GM12878 (cell line): Measurements from ENCODE around the gene MAML2. TPM values are rescaled to one million over a fixed set of nuclear protein-coding genes. Genes with fewer than 3 reads are reported as not detected.

Source experiments
- ATAC-seq: fragments of 200-7000 bp; cut with Tn5 transposase; 3 replicates; pipeline ENCODE4 v1.9.1; 2020; ENCODE audit warnings: mild to moderate bottlenecking, moderate library complexity
- BruUV-seq: library from RNA; stranded (reverse); fragments of 400-500 nt; replicated peaks from 2 replicates; lab custom pipeline; 2021; lab: Mats Ljungman, UMichigan
- CTCF ChIA-PET: fragments of 300-600 bp; sonication (Branson Sonifier 250); formaldehyde crosslinking; extraction: SDS; loops from one replicate; lab custom pipeline; 2021; ENCODE audit warnings: inconsistent platforms; lab: Yijun Ruan, JAX
- POLR2A ChIA-PET: fragments of 350-600 bp; formaldehyde crosslinking; extraction: SDS; loops from one replicate; lab custom pipeline; 2021; ENCODE audit warnings: inconsistent platforms; lab: Charles Lee
- RAD21 ChIA-PET: fragments of 300-600 bp; sonication (Branson Sonifier 250); formaldehyde crosslinking; loops from one replicate; lab custom pipeline; 2023; ENCODE audit warnings: antibody characterized with exemption; ENCODE audit not compliant: unreplicated experiment; lab: Charles Lee
- SMC1A ChIA-PET: fragments of 300-600 bp; sonication (Branson Sonifier 250); formaldehyde crosslinking; loops from one replicate; lab custom pipeline; 2023; ENCODE audit not compliant: unreplicated experiment, uncharacterized antibody; lab: Charles Lee
- DNase-seq: peaks from one replicate; pipeline ENCODE4 v3.0.0-alpha.2; 2011; ENCODE audit warnings: low read depth, low spot score
- FAIRE-seq: peaks from 3 replicates; lab custom pipeline; 2011; peaks lifted over from hg19 to GRCh38; lab: Jason Lieb, UNC
- H2AFZ ChIP-seq: 2 replicates; pipeline ENCODE4 v1.6.0; 2011; ENCODE audit warnings: low read depth, low read length, control low read depth; ENCODE audit not compliant: control insufficient read depth
- H3K27ac ChIP-seq: 2 replicates; pipeline ENCODE4 v1.5.1; 2011; ENCODE audit warnings: control low read depth; ENCODE audit not compliant: control insufficient read depth, insufficient read depth
- H3K27me3 ChIP-seq, 2 experiments: replicated peaks in 1 of 2; 2 replicates each; pipeline versions ENCODE4 v1.6.0 to v1.6.1; 2011; ENCODE audit warnings: low read length in 1 of 2; ENCODE audit not compliant: control insufficient read depth in 2 of 2, insufficient read depth in 2 of 2
- H3K36me3 ChIP-seq, 2 experiments: 2 replicates each; pipeline ENCODE4 v1.5.1; 2011; ENCODE audit warnings: low read length in 1 of 2; ENCODE audit not compliant: control insufficient read depth in 2 of 2, insufficient read depth in 2 of 2
- H3K4me1 ChIP-seq: 2 replicates; pipeline ENCODE4 v1.6.1; 2011; ENCODE audit warnings: mild to moderate bottlenecking, low read length, moderate library complexity, mixed read lengths; ENCODE audit not compliant: control insufficient read depth, insufficient read depth
- H3K4me2 ChIP-seq: 2 replicates; pipeline ENCODE4 v1.6.0; 2011; ENCODE audit warnings: control low read depth; ENCODE audit not compliant: control insufficient read depth, insufficient read depth
- H3K4me3 ChIP-seq: fragments of 200-600 bp; sonication (generic); 2 replicates; pipeline ENCODE4 v1.5.1; 2016
- H3K79me2 ChIP-seq: 2 replicates; pipeline ENCODE4 v1.6.0; 2011; ENCODE audit warnings: low read length; ENCODE audit not compliant: control insufficient read depth, insufficient read depth
- H3K9ac ChIP-seq: 2 replicates; pipeline ENCODE4 v1.8.0; 2011; ENCODE audit warnings: low read length, control low read depth, mixed read lengths; ENCODE audit not compliant: control insufficient read depth, insufficient read depth
- H3K9me3 ChIP-seq: replicated peaks from 3 replicates; pipeline ENCODE4 v1.5.1; 2011; ENCODE audit warnings: mild to moderate bottlenecking, low read length; ENCODE audit not compliant: control insufficient read depth, insufficient read depth
- H4K20me1 ChIP-seq: 2 replicates; pipeline ENCODE4 v1.6.0; 2011; ENCODE audit not compliant: control insufficient read depth, insufficient read depth
- MYB ChIP-seq: fragments of 150-350 bp; IDR thresholded peaks from 2 replicates; pipeline ENCODE4 v1.6.1; 2014; ENCODE audit warnings: mild to moderate bottlenecking, low read depth, low read length, borderline replicate concordance
- ZNF622 ChIP-seq: fragments of 450-650 bp; IDR thresholded peaks from 2 replicates; pipeline ENCODE4 v1.6.1; 2017; ENCODE audit warnings: mild to moderate bottlenecking, inconsistent platforms
- WGBS: methylation state at CpG from one replicate; pipeline ENCODE4 v1.1.6; 2016; ENCODE audit warnings: low lambda C conversion rate; ENCODE audit not compliant: insufficient replicate concordance, insufficient coverage; ENCODE audit errors: missing lambda C conversion rate; 5-methylcytosine and 5-hydroxymethylcytosine counted together
- in situ Hi-C: fragments of 300-500 bp; cut with MboI; formaldehyde crosslinking; loops from 9 replicates; pipeline ENCODE4 v1.14.3; 2018; ENCODE audit warnings: mixed read lengths
- intact Hi-C: fragments of 100-400 bp; cut with micrococcal nuclease; formaldehyde crosslinking; loops from one replicate; pipeline ENCODE4 v1.14.2; 2022; ENCODE audit not compliant: unreplicated experiment
- polyA plus RNA-seq, 11 experiments: library from polyadenylated mRNA; depleted of rRNA in 4 of 11; unstranded in 6 of 11; stranded (reverse) in 5 of 11; fragments of >200 nt; fragmentation: Nextera tagmentation in 4 of 11; fragmentation: Illumina TruSeq in 1 of 11; extraction: Ambion mirVana in 4 of 11; extraction: Trizol in 1 of 11; gene quantifications; 1 replicate in 1 of 11; 2 replicates in 10 of 11; pipeline versions ENCODE4 v1.2.1 to v1.2.3, GENCODE V29; 2011 to 2016; ENCODE audit warnings: inconsistent platforms in 2 of 11, missing spikeins in 2 of 11, low read depth in 1 of 11
- total RNA-seq, 4 experiments: library from RNA; depleted of rRNA in 3 of 4; stranded (reverse); fragments of >200 nt in 3 of 4; fragmentation: Illumina TruSeq in 1 of 4; extraction: Trizol in 1 of 4; gene quantifications; 2 replicates each; pipeline versions ENCODE4 v1.2.1 to v1.2.3, GENCODE V29; 2013 to 2021
- TF ChIP-seq, protein P1 (sequence below): IDR thresholded peaks from 2 replicates; pipeline ENCODE4 v1.6.1; 2011; ENCODE audit warnings: mild to moderate bottlenecking, low read depth, low read length, moderate library complexity; ENCODE audit not compliant: insufficient replicate concordance
- TF ChIP-seq, protein P2 (sequence below): fragments of 450-650 bp; IDR thresholded peaks from 2 replicates; pipeline ENCODE4 v1.6.1; 2017; ENCODE audit warnings: mild to moderate bottlenecking, low read depth, inconsistent platforms; ENCODE audit not compliant: poor library complexity, severe bottlenecking
- TF ChIP-seq, protein P3 (sequence below): fragments of 150-350 bp; IDR thresholded peaks from 2 replicates; pipeline ENCODE4 v1.6.1; 2016; ENCODE audit warnings: low read depth, low read length

The MAML2 gene
- total and polyA plus RNA-seq, 10 of the 15 experiments (the other 5 are each of a cell fraction or from before 2014, with no cell fraction given) = 2.5 to 15.1 (median 12.0) TPM

DNA sequence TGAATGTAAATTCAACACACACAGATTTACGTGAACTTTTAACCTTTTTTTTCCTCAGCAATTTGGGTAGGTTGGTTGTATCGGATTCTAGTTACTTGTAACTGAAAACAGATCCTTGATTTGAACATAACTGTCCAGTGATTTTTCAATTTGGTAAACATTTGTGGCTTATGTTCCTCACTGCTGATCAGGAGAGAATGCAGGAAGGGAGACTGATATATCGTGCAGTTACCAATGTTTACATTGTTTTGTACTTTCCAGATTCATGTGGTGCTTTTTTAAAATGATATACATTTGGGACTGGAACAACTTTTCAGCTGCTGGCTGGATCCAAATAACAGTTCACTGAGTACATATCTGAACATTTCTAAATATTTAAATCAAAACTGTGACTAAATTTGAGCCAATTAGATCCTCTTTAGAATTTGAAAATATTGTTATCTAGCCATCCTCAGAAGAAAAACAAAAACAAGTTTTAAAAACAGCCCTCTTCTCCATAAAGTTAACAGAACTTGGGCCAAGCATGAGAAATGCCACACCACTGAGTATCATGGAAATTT, 334.8 kb downstream of the MAML2 start:
- no peak overlapping the region for H2AFZ ChIP-seq
- RAD21 ChIA-PET = interaction anchor here (1.8 kb wide), 1 partner anchor 335 kb away, joined by 5 read pairs; the partner anchor contains the start of gene MAML2
- H3K27ac ChIP-seq = no peak overlapping the region
- no peak overlapping the region for H3K9ac ChIP-seq
- in situ Hi-C loops = no loop called here
- FAIRE-seq (no peak), ATAC-seq (no peak), DNase-seq (no peak)
- no peaks in the 10 kb centered on the region for H4K20me1 ChIP-seq
- no peak overlapping the region for H3K4me2 ChIP-seq
- no peaks in the 10 kb centered on the region for H3K27me3 ChIP-seq
- BruUV-seq = no TSS peak
- POLR2A ChIA-PET = no interaction called here
- 81% methylated on average over 3 of the region's 3 CpGs for WGBS
- intact Hi-C loops = no loop called here
- no peak overlapping the region for H3K4me3 ChIP-seq
- SMC1A ChIA-PET = interaction anchor here (1.2 to 1.4 kb wide), 2 partner anchors 335 to 386 kb away, joined by 3 to 4 read pairs; partner anchors contain the start of gene MAML2
- no peaks in the 10 kb centered on the region; a peak in 2 of 4 replicates for H3K36me3 ChIP-seq
- TF ChIP-seq, protein P1, sequence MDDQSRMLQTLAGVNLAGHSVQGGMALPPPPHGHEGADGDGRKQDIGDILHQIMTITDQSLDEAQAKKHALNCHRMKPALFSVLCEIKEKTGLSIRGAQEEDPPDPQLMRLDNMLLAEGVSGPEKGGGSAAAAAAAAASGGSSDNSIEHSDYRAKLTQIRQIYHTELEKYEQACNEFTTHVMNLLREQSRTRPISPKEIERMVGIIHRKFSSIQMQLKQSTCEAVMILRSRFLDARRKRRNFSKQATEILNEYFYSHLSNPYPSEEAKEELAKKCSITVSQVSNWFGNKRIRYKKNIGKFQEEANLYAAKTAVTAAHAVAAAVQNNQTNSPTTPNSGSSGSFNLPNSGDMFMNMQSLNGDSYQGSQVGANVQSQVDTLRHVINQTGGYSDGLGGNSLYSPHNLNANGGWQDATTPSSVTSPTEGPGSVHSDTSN = no peak
- TF ChIP-seq MYB (no peak), ZNF622 (no peak)
- TF ChIP-seq, protein P2, sequence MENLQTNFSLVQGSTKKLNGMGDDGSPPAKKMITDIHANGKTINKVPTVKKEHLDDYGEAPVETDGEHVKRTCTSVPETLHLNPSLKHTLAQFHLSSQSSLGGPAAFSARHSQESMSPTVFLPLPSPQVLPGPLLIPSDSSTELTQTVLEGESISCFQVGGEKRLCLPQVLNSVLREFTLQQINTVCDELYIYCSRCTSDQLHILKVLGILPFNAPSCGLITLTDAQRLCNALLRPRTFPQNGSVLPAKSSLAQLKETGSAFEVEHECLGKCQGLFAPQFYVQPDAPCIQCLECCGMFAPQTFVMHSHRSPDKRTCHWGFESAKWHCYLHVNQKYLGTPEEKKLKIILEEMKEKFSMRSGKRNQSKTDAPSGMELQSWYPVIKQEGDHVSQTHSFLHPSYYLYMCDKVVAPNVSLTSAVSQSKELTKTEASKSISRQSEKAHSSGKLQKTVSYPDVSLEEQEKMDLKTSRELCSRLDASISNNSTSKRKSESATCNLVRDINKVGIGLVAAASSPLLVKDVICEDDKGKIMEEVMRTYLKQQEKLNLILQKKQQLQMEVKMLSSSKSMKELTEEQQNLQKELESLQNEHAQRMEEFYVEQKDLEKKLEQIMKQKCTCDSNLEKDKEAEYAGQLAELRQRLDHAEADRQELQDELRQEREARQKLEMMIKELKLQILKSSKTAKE = no peak
- TF ChIP-seq, protein P3, sequence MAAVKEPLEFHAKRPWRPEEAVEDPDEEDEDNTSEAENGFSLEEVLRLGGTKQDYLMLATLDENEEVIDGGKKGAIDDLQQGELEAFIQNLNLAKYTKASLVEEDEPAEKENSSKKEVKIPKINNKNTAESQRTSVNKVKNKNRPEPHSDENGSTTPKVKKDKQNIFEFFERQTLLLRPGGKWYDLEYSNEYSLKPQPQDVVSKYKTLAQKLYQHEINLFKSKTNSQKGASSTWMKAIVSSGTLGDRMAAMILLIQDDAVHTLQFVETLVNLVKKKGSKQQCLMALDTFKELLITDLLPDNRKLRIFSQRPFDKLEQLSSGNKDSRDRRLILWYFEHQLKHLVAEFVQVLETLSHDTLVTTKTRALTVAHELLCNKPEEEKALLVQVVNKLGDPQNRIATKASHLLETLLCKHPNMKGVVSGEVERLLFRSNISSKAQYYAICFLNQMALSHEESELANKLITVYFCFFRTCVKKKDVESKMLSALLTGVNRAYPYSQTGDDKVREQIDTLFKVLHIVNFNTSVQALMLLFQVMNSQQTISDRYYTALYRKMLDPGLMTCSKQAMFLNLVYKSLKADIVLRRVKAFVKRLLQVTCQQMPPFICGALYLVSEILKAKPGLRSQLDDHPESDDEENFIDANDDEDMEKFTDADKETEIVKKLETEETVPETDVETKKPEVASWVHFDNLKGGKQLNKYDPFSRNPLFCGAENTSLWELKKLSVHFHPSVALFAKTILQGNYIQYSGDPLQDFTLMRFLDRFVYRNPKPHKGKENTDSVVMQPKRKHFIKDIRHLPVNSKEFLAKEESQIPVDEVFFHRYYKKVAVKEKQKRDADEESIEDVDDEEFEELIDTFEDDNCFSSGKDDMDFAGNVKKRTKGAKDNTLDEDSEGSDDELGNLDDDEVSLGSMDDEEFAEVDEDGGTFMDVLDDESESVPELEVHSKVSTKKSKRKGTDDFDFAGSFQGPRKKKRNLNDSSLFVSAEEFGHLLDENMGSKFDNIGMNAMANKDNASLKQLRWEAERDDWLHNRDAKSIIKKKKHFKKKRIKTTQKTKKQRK = no peak
- peaks cover 3% of the 10 kb centered on the region for H3K79me2 ChIP-seq
- H3K4me1 ChIP-seq = peaks cover 13% of the 10 kb centered on the region
- no peaks in the 10 kb centered on the region for H3K9me3 ChIP-seq
- CTCF ChIA-PET = interaction anchor here (0.6 kb wide), 1 partner anchor 177 kb away, joined by 3 read pairs; no protein-coding TSS in a partner anchor
